ENCODE results near the gene AADAT.

Gene AADAT

DNA sequence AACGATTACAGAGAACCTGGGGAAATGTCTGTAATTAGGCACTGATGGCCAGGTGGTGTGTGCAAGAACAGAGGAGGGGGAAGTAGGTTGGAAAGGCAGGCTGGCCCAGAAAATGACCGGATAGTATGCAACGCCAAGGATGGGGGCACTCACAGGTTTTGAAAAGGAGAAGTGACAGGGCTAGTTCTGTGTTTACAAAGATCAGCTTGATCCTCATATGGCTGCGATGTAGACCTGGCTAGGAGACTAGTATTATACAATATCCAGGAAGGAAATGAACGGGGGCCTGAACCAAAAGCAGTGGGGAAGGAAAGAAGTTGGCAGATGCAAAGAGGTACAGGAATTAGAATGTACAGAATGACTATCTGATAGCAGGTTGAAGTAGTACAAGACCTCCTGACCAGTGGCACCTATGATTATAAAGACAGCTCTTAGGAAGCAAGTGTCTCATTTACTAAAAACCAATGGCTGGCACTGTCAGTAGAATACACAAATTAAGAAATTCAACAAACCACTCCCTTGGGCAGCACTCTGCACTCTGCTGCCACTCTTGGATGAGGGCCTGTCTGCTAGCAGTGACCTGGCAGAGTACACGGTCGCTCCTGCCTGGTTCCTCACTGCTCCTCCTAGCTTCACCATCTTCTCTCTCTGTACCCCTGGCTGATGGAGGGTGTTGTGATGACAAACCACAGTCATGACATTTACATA is 77.7 kb downstream of the AADAT start:
- Histone ChIP-seq H3K4me1 (ENCODE audit: control insufficient read depth, low read length) (no peaks in the 10 kb centered on the region), H3K4me2 (ENCODE audit: low read length) (no peak overlapping the region), H4K20me1 (ENCODE audit: control insufficient read depth, insufficient read depth, low read depth, low read length) (no peaks in the 10 kb centered on the region), H3K4me3 (ENCODE audit: low read length) (no peak overlapping the region), H3K9me3 (ENCODE audit: control insufficient read depth, insufficient read depth, low read length) (no peaks in the 10 kb centered on the region), H3K27ac (ENCODE audit: low read depth, low read length) (no peak overlapping the region), H3K9me2 (replicated peaks; ENCODE audit: control insufficient read depth, low read length) (no peaks in the 10 kb centered on the region), H3K36me3 (ENCODE audit: control insufficient read depth, low read length) (no peaks in the 10 kb centered on the region), H3K79me2 (ENCODE audit: control insufficient read depth, low read length) (no peaks in the 10 kb centered on the region), H3K27me3 (ENCODE audit: control insufficient read depth, low read length) (no peaks in the 10 kb centered on the region), H3F3A (ENCODE audit: control insufficient read depth, insufficient read depth) (no peaks in the 10 kb centered on the region)
- TF ChIP-seq, protein P1, sequence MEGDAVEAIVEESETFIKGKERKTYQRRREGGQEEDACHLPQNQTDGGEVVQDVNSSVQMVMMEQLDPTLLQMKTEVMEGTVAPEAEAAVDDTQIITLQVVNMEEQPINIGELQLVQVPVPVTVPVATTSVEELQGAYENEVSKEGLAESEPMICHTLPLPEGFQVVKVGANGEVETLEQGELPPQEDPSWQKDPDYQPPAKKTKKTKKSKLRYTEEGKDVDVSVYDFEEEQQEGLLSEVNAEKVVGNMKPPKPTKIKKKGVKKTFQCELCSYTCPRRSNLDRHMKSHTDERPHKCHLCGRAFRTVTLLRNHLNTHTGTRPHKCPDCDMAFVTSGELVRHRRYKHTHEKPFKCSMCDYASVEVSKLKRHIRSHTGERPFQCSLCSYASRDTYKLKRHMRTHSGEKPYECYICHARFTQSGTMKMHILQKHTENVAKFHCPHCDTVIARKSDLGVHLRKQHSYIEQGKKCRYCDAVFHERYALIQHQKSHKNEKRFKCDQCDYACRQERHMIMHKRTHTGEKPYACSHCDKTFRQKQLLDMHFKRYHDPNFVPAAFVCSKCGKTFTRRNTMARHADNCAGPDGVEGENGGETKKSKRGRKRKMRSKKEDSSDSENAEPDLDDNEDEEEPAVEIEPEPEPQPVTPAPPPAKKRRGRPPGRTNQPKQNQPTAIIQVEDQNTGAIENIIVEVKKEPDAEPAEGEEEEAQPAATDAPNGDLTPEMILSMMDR (IDR thresholded peaks at IDR 0.05; ENCODE audit: low read depth, low read length, poor library complexity, severe bottlenecking) = no peak
- TF ChIP-seq EZH2phosphoT487 (IDR thresholded peaks at IDR 0.05; ENCODE audit: borderline replicate concordance, low read length) = no peak

All from DOHH2 (cell line).